HG03039 (cell line): ENCODE data around the gene TXNRD1.
A peak's percentile ranks its signal among the peaks of the same experiment; 100 is the strongest.

Experiments used
- ATAC-seq: cut with Tn5 transposase; IDR thresholded peaks from one replicate; pipeline ENCODE4 v1.9.1; 2021; ENCODE audit warnings: mild to moderate bottlenecking, moderate library complexity; ENCODE audit not compliant: unreplicated experiment

TXNRD1 gene

GRCh38 chr12:104297477-104298113, 82.0 kb downstream of the TXNRD1 start:
- no peak for ATAC-seq

- ATAC-seq = no peak
Observed at GRCh38 chr12:104299842-104300481, 84.4 kb downstream of the TXNRD1 start.

- ATAC-seq = peak; percentile 86
Observed at GRCh38 chr12:104303538-104304151, 88.1 kb downstream of the TXNRD1 start, which contains the start of gene EID3. EID3 (plus strand) TSS chr12:104303739; CDS start chr12:104303935, 196 bp downstream.

GRCh38 chr12:104304261-104305009, 88.9 kb downstream of the TXNRD1 start:
- no peak for ATAC-seq

- no peak for ATAC-seq
Observed at GRCh38 chr12:104305349-104305748, 89.8 kb downstream of the TXNRD1 start.

- no peak for ATAC-seq
Observed at GRCh38 chr12:104306376-104306775, 90.8 kb downstream of the TXNRD1 start.

- ATAC-seq = no peak
Observed at GRCh38 chr12:104306943-104307654, 91.5 kb downstream of the TXNRD1 start.

- ATAC-seq = no peak
Observed at GRCh38 chr12:104307655-104308000, 92.0 kb downstream of the TXNRD1 start.

GRCh38 chr12:104309446-104309993, 93.9 kb downstream of the TXNRD1 start:
- no peak for ATAC-seq

GRCh38 chr12:104310751-104311633, 95.4 kb downstream of the TXNRD1 start:
- ATAC-seq = no peak

GRCh38 chr12:104312202-104312601, 96.6 kb downstream of the TXNRD1 start:
- ATAC-seq = no peak

- no peak for ATAC-seq
Observed at GRCh38 chr12:104312654-104313053, 97.1 kb downstream of the TXNRD1 start.

GRCh38 chr12:104313568-104314241, 98.1 kb downstream of the TXNRD1 start:
- ATAC-seq = no peak

- no peak for ATAC-seq
Observed at GRCh38 chr12:104314242-104314614, 98.6 kb downstream of the TXNRD1 start.

GRCh38 chr12:104315326-104316224, 100.0 kb downstream of the TXNRD1 start:
- ATAC-seq = no peak

- no peak for ATAC-seq
Observed at GRCh38 chr12:104316936-104317335, 101.4 kb downstream of the TXNRD1 start.

- ATAC-seq = no peak
Observed at GRCh38 chr12:104317538-104318210, 102.1 kb downstream of the TXNRD1 start.

- ATAC-seq = no peak
Observed at GRCh38 chr12:104319028-104319427, 103.4 kb downstream of the TXNRD1 start.
